ENCODE results near the gene PRSS53. TPM values are rescaled to one million over a fixed set of nuclear protein-coding genes. Genes with fewer than 3 reads are reported as not detected.

The PRSS53 gene
- total and polyA plus RNA-seq, 5 experiments from 2014 or later: 0.49 to 11.4 (median 0.54) TPM

GRCh38 chr16:31130899-31131298 lies 42.2 kb upstream of the PRSS53 start:
- ATAC-seq (no peak), DNase-seq (no peak)
- H3K4me3 Mint-ChIP-seq: no peak overlapping the region
- H3K4me1 Mint-ChIP-seq: peaks cover 0 to 7% (median 6%) of the 10 kb centered on the region in 4 donors
- no peaks in the 10 kb centered on the region for H3K9me3 Mint-ChIP-seq
- H3K27ac Mint-ChIP-seq: no peak overlapping the region
- POLR2A ChIA-PET: interaction anchor here (0.5 to 1.5 kb wide), 3 partner anchors 12 to 43 kb away, joined by 3 to 6 read pairs (median 4); no protein-coding TSS in a partner anchor
- H3K27me3 Mint-ChIP-seq: no peaks in the 10 kb centered on the region
- H3K36me3 Mint-ChIP-seq: peaks cover 0 to 54% (median 2%) of the 10 kb centered on the region in 3 donors

- ATAC-seq (no peak), DNase-seq (no peak)
- Mint-ChIP-seq H3K27ac (peak overlapping the region in 1 of 10 donors; percentile 3), H3K4me1 (peaks cover 0 to 9% (median 5%) of the 10 kb centered on the region in 4 donors), H3K9me3 (no peaks in the 10 kb centered on the region), H3K27me3 (no peaks in the 10 kb centered on the region), H3K4me3 (no peak overlapping the region), H3K36me3 (peaks cover 0 to 57% (median 2%) of the 10 kb centered on the region in 3 donors)
- POLR2A ChIA-PET: interaction anchor here (1.0 kb wide), 1 partner anchor 12 kb away, joined by 4 read pairs; no protein-coding TSS in a partner anchor
Observed at GRCh38 chr16:31130336-31130891, 41.7 kb upstream of the PRSS53 start.

- POLR2A ChIA-PET: interaction anchor here (1.0 to 1.4 kb wide), 4 partner anchors 12 to 50 kb away, joined by 3 to 5 read pairs (median 4); partner anchors contain the start of genes FUS and KAT8
- Mint-ChIP-seq H3K4me3 (no peak overlapping the region), H3K9me3 (no peaks in the 10 kb centered on the region), H3K27ac (peak overlapping the region in 1 of 10 donors; percentile 63), H3K4me1 (peaks cover 0 to 9% (median 5%) of the 10 kb centered on the region in 4 donors), H3K27me3 (no peaks in the 10 kb centered on the region), H3K36me3 (peaks cover 0 to 60% (median 2%) of the 10 kb centered on the region in 3 donors)
- DNase-seq (no peak), ATAC-seq (no peak)
Observed at GRCh38 chr16:31129568-31130335, 41.0 kb upstream of the PRSS53 start.

- Mint-ChIP-seq H3K9me3 (no peaks in the 10 kb centered on the region), H3K27ac (peak overlapping the region in 4 of 10 donors; percentile 25 to 84 (median 52)), H3K4me1 (peaks cover 0 to 9% (median 5%) of the 10 kb centered on the region in 4 donors), H3K4me3 (peak overlapping the region in 1 of 10 donors; percentile 28), H3K36me3 (peaks cover 0 to 65% (median 2%) of the 10 kb centered on the region in 3 donors), H3K27me3 (no peaks in the 10 kb centered on the region)
- DNase-seq: no peak
- POLR2A ChIA-PET: interaction anchor here (0.9 to 1.4 kb wide), 4 partner anchors 10 to 51 kb away, joined by 3 to 5 read pairs (median 4); partner anchors contain the start of genes FUS and KAT8
- ATAC-seq: no peak
Observed at GRCh38 chr16:31128711-31129567, 40.2 kb upstream of the PRSS53 start.

GRCh38 chr16:31127182-31127581 lies 38.4 kb upstream of the PRSS53 start:
- no peaks in the 10 kb centered on the region for H3K9me3 Mint-ChIP-seq
- POLR2A ChIA-PET: interaction anchor here (0.6 to 1.7 kb wide), 3 partner anchors 10 to 90 kb away, joined by 5 to 8 read pairs (median 6); partner anchors contain the start of genes KAT8 and PYDC1
- H3K4me1 Mint-ChIP-seq: peaks cover 0 to 9% (median 4%) of the 10 kb centered on the region in 4 donors
- DNase-seq (no peak), ATAC-seq (no peak)
- peaks cover 0 to 64% (median 2%) of the 10 kb centered on the region in 3 donors for H3K36me3 Mint-ChIP-seq
- H3K4me3 Mint-ChIP-seq: no peak overlapping the region
- no peaks in the 10 kb centered on the region for H3K27me3 Mint-ChIP-seq
- H3K27ac Mint-ChIP-seq: no peak overlapping the region

GRCh38 chr16:31125844-31126243 lies 37.1 kb upstream of the PRSS53 start:
- no peaks in the 10 kb centered on the region for H3K9me3 Mint-ChIP-seq
- no peaks in the 10 kb centered on the region for H3K27me3 Mint-ChIP-seq
- H3K27ac Mint-ChIP-seq: peak overlapping the region in 6 of 10 donors; percentile 2 to 68 (median 48)
- ATAC-seq (no peak), DNase-seq (no peak)
- POLR2A ChIA-PET: interaction anchor here (1.2 kb wide), 1 partner anchor 65 kb away, joined by 3 read pairs; no protein-coding TSS in a partner anchor
- H3K36me3 Mint-ChIP-seq: peaks cover 0 to 66% (median 4%) of the 10 kb centered on the region in 3 donors
- H3K4me1 Mint-ChIP-seq: peaks cover 0 to 9% (median 4%) of the 10 kb centered on the region in 4 donors
- no peak overlapping the region for H3K4me3 Mint-ChIP-seq

DNA sequence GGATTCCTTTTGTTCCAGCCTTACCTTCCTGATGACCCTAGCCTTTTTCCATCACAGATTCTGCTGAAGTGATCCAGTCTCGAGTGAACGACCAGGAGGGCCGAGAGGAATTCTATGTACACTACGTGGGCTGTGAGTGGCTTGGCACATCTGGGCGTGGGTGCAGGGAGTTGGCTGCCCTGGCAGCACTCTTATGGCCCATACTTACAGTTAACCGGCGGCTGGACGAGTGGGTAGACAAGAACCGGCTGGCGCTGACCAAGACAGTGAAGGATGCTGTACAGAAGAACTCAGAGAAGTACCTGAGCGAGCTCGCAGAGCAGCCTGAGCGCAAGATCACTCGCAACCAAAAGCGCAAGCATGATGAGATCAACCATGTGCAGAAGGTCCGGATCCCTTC lies 31.4 kb upstream of the PRSS53 start:
- no peaks in the 10 kb centered on the region for H3K27me3 Mint-ChIP-seq
- POLR2A ChIA-PET: interaction anchor here (0.7 to 2.0 kb wide), 3 partner anchors 22 to 60 kb away, joined by 3 to 13 read pairs (median 4); partner anchors contain the start of gene FUS
- H3K9me3 Mint-ChIP-seq: no peaks in the 10 kb centered on the region
- peak overlapping the region in 1 of 10 donors; percentile 45 for H3K4me3 Mint-ChIP-seq
- ATAC-seq: no peak
- DNase-seq: no peak
- peak overlapping the region in 2 of 10 donors; percentile 8 to 19 for H3K27ac Mint-ChIP-seq
- H3K36me3 Mint-ChIP-seq: peaks cover 0 to 51% (median 10%) of the 10 kb centered on the region in 3 donors
- peaks cover 16 to 32% (median 19%) of the 10 kb centered on the region in 4 donors for H3K4me1 Mint-ChIP-seq

GRCh38 chr16:31118223-31119155 lies 29.7 kb upstream of the PRSS53 start:
- H3K27ac Mint-ChIP-seq: peak overlapping the region; percentile 68 to 97 (median 94)

DNA sequence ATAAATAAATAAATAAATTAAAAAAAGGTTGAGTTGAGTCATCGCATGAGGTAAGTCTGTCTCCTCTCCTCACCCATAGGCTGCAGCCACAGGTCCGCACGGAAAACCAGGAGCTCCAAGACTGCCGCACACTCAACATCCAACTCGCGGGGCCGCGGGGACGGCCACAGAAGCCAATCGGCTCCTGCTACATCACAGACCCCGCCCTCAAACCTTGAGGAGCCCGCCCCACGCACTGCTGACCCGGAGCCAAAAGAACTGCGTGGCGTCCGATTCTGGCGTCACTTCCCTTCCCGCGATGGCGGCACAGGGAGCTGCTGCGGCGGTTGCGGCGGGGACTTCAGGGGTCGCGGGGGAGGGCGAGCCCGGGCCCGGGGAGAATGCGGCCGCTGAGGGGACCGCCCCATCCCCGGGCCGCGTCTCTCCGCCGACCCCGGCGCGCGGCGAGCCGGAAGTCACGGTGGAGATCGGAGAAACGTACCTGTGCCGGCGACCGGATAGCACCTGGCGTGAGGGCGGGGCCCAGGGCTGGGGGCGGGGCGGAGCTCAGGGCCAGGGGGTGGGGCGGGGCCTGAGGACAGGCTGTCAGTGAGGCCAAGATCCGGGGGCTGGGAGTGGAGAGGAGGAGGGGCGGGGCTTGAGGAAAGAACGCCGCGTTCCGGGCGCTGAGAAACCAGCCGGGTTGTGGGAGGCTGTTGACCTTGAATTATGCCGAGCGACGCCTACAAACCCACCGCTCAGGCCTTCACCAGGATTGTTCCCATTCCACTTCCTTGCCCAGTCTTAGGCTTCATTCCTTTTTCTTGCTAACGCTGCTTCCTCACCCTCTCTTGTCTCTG lies 28.9 kb upstream of the PRSS53 start, which contains the start of gene KAT8:
Gene KAT8, plus strand, starts transcription at position 281 of the 839 bp plus-strand sequence. Its CDS starts 18 bp downstream, at position 299.
- H3K27me3 Mint-ChIP-seq: no peaks in the 10 kb centered on the region
- H3K4me3 Mint-ChIP-seq: peak within 1 kb of the TSS; percentile 83 to 93 (median 88)
- peaks cover 0 to 39% (median 8%) of the 10 kb centered on the region in 3 donors for H3K36me3 Mint-ChIP-seq
- ATAC-seq: peak; percentile 92
- peak; percentile 93 to 99 (median 98) for DNase-seq
- POLR2A ChIA-PET: interaction anchor here (0.6 to 2.6 kb wide), 45 partner anchors 8 to 645 kb away, joined by 3 to 76 read pairs (median 4); partner anchors contain the start of genes ARMC5, BCKDK, FBRS and FBXL19
- H3K9me3 Mint-ChIP-seq: no peaks in the 10 kb centered on the region
- peaks cover 18 to 38% (median 24%) of the 10 kb centered on the region in 4 donors for H3K4me1 Mint-ChIP-seq
- H3K27ac Mint-ChIP-seq: peak within 1 kb of the TSS; percentile 68 to 97 (median 94)

More at GRCh38 chr16:31118223-31119155, 29.7 kb upstream of the PRSS53 start:
- H3K36me3 Mint-ChIP-seq: peaks cover 0 to 41% (median 8%) of the 10 kb centered on the region in 3 donors
- no peak for DNase-seq
- ATAC-seq: no peak
- POLR2A ChIA-PET: interaction anchor here (0.5 to 2.6 kb wide), 34 partner anchors 9 to 646 kb away, joined by 3 to 76 read pairs (median 4); partner anchors contain the start of genes ARMC5, BCKDK, FBXL19 and FUS
- peaks cover 18 to 37% (median 24%) of the 10 kb centered on the region in 4 donors for H3K4me1 Mint-ChIP-seq
- no peaks in the 10 kb centered on the region for H3K27me3 Mint-ChIP-seq
- peak overlapping the region; percentile 83 to 93 (median 88) for H3K4me3 Mint-ChIP-seq
- H3K9me3 Mint-ChIP-seq: no peaks in the 10 kb centered on the region

- no peaks in the 10 kb centered on the region for H3K27me3 Mint-ChIP-seq
- H3K27ac Mint-ChIP-seq: peak overlapping the region in 3 of 10 donors; percentile 11 to 83 (median 22)
- peaks cover 15 to 34% (median 23%) of the 10 kb centered on the region in 4 donors for H3K4me1 Mint-ChIP-seq
- peaks cover 0 to 32% (median 3%) of the 10 kb centered on the region in 3 donors for H3K36me3 Mint-ChIP-seq
- peak overlapping the region in 2 of 10 donors; percentile 2 to 54 for H3K4me3 Mint-ChIP-seq
- no peak for DNase-seq
- no peak for ATAC-seq
- H3K9me3 Mint-ChIP-seq: no peaks in the 10 kb centered on the region
- POLR2A ChIA-PET: interaction anchor here (0.7 to 1.7 kb wide), 3 partner anchors 13 to 566 kb away, joined by 3 to 6 read pairs (median 3); no protein-coding TSS in a partner anchor
Observed at GRCh38 chr16:31114468-31114867, 25.7 kb upstream of the PRSS53 start.
